Endothelial cell (in vitro differentiated cells): ENCODE results near the gene GRM7. TPM values are rescaled to one million over a fixed set of nuclear protein-coding genes. Genes with fewer than 3 reads are reported as not detected.

Experiments
- DNase-seq: peaks from one replicate; pipeline ENCODE4 v3.0.0; 2021; ENCODE audit warnings: low spot score
- H3K27ac Mint-ChIP-seq: one replicate; pipeline ENCODE4 v1.8.0; 2021; ENCODE audit warnings: mixed read lengths, inconsistent platforms; ENCODE audit not compliant: unreplicated experiment
- H3K27me3 Mint-ChIP-seq: one replicate; pipeline ENCODE4 v1.8.0; 2021; ENCODE audit warnings: mild to moderate bottlenecking, moderate library complexity, mixed read lengths, inconsistent platforms; ENCODE audit not compliant: unreplicated experiment
- H3K36me3 Mint-ChIP-seq: one replicate; pipeline ENCODE4 v1.8.0; 2021; ENCODE audit warnings: mild to moderate bottlenecking, low read depth, mixed read lengths, inconsistent platforms; ENCODE audit not compliant: unreplicated experiment
- H3K4me1 Mint-ChIP-seq: one replicate; pipeline ENCODE4 v1.8.0; 2021; ENCODE audit warnings: mild to moderate bottlenecking, mixed read lengths, inconsistent platforms; ENCODE audit not compliant: unreplicated experiment
- H3K4me3 Mint-ChIP-seq: one replicate; pipeline ENCODE4 v1.8.0; 2021; ENCODE audit warnings: mild to moderate bottlenecking, mixed read lengths, inconsistent platforms; ENCODE audit not compliant: unreplicated experiment
- H3K9me3 Mint-ChIP-seq: one replicate; pipeline ENCODE4 v1.8.0; 2021; ENCODE audit warnings: mixed read lengths, inconsistent platforms; ENCODE audit not compliant: unreplicated experiment
- total RNA-seq: library from RNA; stranded (reverse); fragmentation: NEBNext Ultra II Directional; extraction: Animal tissue kit (Norgen Biotek cat#: 25700); gene quantifications from one replicate; pipeline ENCODE4 v1.2.1, GENCODE V29; 2021; ENCODE audit not compliant: unreplicated experiment
- TF ChIP-seq, protein P1 (sequence below): fragments of 200-600 bp; sonication (generic); IDR thresholded peaks from one replicate; pipeline ENCODE4 v1.5.0; 2021; ENCODE audit warnings: antibody characterized with exemption; ENCODE audit not compliant: unreplicated experiment

GRM7 gene
- total RNA-seq, 1 donor from 2014 or later, result 0.18 TPM

GRCh38 chr3:7288133-7288532 lies 427.2 kb downstream of the GRM7 start:
- TF ChIP-seq, protein P1, sequence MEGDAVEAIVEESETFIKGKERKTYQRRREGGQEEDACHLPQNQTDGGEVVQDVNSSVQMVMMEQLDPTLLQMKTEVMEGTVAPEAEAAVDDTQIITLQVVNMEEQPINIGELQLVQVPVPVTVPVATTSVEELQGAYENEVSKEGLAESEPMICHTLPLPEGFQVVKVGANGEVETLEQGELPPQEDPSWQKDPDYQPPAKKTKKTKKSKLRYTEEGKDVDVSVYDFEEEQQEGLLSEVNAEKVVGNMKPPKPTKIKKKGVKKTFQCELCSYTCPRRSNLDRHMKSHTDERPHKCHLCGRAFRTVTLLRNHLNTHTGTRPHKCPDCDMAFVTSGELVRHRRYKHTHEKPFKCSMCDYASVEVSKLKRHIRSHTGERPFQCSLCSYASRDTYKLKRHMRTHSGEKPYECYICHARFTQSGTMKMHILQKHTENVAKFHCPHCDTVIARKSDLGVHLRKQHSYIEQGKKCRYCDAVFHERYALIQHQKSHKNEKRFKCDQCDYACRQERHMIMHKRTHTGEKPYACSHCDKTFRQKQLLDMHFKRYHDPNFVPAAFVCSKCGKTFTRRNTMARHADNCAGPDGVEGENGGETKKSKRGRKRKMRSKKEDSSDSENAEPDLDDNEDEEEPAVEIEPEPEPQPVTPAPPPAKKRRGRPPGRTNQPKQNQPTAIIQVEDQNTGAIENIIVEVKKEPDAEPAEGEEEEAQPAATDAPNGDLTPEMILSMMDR, result no peak
- Mint-ChIP-seq H3K4me3 (no peak overlapping the region), H3K27me3 (no peaks in the 10 kb centered on the region), H3K9me3 (no peaks in the 10 kb centered on the region), H3K4me1 (no peaks in the 10 kb centered on the region), H3K27ac (no peak overlapping the region), H3K36me3 (no peaks in the 10 kb centered on the region)
- DNase-seq, result no peak

- Mint-ChIP-seq H3K4me3 (no peak overlapping the region), H3K4me1 (no peaks in the 10 kb centered on the region), H3K9me3 (no peaks in the 10 kb centered on the region), H3K36me3 (no peaks in the 10 kb centered on the region), H3K27ac (no peak overlapping the region), H3K27me3 (peaks cover 3% of the 10 kb centered on the region)
- TF ChIP-seq, protein P1, result no peak
- no peak for DNase-seq
Observed at GRCh38 chr3:7289121-7289520, 428.2 kb downstream of the GRM7 start.

DNA sequence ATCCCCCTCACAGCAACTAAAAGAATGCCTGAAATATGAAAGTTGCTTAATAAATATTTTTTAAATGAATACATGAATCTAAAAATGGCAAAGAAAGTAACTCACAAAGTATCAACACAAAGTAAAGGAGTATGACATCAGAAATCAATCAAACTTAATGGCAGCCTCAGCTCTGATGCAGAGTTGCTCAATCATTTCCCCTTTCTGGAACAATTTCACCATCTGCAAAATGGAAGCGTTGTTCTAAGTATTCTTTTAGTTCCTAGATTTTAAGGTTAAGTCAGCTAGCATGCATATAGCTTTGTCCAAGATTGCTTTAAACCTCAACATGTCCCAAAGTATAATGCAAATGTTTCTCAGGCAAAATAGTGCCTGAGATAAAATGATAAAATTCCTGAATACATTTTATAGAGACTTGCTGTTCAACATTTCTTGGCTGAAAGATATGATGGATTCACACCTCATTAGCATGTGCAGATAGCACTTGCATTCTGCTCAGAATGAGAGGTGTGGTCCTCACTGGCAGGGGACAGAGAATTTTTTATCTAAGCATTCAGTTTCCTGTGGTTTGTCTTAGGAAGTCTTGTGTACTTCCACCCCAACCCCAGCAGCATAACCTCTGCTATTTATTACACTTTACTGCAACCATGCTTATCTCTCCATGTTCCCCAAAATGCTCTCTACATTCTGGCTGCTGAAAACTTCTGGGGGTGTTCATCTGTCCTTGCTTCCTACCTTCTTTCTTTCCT lies 429.3 kb downstream of the GRM7 start:
- DNase-seq, result no peak
- TF ChIP-seq, protein P1, result no peak
- Mint-ChIP-seq H3K4me1 (no peaks in the 10 kb centered on the region), H3K27ac (no peak overlapping the region), H3K9me3 (no peaks in the 10 kb centered on the region), H3K36me3 (no peaks in the 10 kb centered on the region), H3K4me3 (no peak overlapping the region), H3K27me3 (peaks cover 3% of the 10 kb centered on the region)

DNA sequence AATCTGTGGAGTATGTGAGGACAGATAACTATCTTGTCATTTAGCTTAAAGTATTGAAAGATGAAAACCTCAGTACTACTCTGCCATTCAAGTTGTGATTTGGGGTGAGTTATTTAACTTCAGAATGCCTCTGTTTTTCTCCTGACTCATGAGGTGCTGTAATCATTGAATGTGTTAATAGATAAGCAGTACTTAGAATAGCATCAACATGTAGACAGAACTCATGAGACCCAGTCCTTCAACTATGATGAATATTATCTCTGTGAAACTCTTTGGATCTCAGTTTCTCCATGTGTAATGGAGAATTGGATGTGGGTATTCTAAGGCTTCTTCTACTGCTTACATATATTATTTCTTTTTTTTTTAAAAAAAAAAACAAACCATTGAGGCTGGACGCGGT lies 431.4 kb downstream of the GRM7 start:
- TF ChIP-seq, protein P1, result no peak
- peaks cover 3% of the 10 kb centered on the region for H3K27me3 Mint-ChIP-seq
- H3K36me3 Mint-ChIP-seq, result no peaks in the 10 kb centered on the region
- no peaks in the 10 kb centered on the region for H3K9me3 Mint-ChIP-seq
- H3K27ac Mint-ChIP-seq, result no peak overlapping the region
- no peaks in the 10 kb centered on the region for H3K4me1 Mint-ChIP-seq
- H3K4me3 Mint-ChIP-seq, result no peak overlapping the region
- DNase-seq, result no peak

DNA sequence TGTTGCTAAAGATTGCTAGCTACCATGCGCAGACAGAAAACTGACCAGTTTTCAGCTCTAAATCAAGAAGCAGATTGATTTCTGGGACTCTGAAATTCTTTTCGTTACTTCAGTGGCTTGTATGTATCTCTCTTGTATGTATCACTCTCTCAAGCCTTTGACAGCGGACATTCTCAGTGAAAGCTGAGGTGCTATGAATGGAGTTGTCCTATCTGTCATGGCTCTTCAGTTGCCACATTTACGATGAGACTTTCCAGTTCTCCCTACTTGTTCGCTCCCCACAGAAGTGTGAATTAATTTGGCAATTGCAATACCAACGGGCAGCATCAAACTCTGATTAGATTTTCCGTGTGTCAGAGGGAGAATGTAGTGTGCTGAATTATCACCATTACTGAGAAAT lies 432.4 kb downstream of the GRM7 start:
- Mint-ChIP-seq H3K27ac (no peak overlapping the region), H3K27me3 (peaks cover 3% of the 10 kb centered on the region)

More for the DNA sequence above, 432.4 kb downstream of the GRM7 start:
- TF ChIP-seq, protein P1, result no peak
- no peaks in the 10 kb centered on the region for H3K4me1 Mint-ChIP-seq
- no peak for DNase-seq
- H3K4me3 Mint-ChIP-seq, result no peak overlapping the region
- H3K36me3 Mint-ChIP-seq, result no peaks in the 10 kb centered on the region
- no peaks in the 10 kb centered on the region for H3K9me3 Mint-ChIP-seq
